KOPT-K1 (cell line): Measurements from ENCODE around the gene ME3.
"Not testable (repeated sequence)": the region's sequence is repeated elsewhere in the genome, so short reads cannot be mapped to it uniquely, and the experiment has no call there.

Source experiments
- H3K27ac ChIP-seq: fragments of 200-600 bp; sonication (generic); 2 replicates; pipeline ENCODE4 v1.5.1; 2016; ENCODE audit warnings: antibody characterized with exemption, mild to moderate bottlenecking, low read depth, low read length; ENCODE audit not compliant: poor library complexity, severe bottlenecking
- H3K36me3 ChIP-seq: fragments of 200-600 bp; sonication (generic); 2 replicates; pipeline ENCODE4 v1.5.1; 2017; ENCODE audit warnings: antibody characterized with exemption, mild to moderate bottlenecking, low read length, moderate library complexity; ENCODE audit not compliant: insufficient read depth
- H3K9me3 ChIP-seq: fragments of 200-600 bp; sonication (generic); 2 replicates; pipeline ENCODE4 v1.5.1; 2017; ENCODE audit warnings: antibody characterized with exemption, low read length, mild to moderate bottlenecking; ENCODE audit not compliant: insufficient read depth, poor library complexity, severe bottlenecking

Gene ME3

GRCh38 chr11:86449993-86450629 is 222.3 kb downstream of the ME3 start:
- Histone ChIP-seq H3K9me3 (no peaks in the 10 kb centered on the region), H3K36me3 (no peaks in the 10 kb centered on the region), H3K27ac (peak overlapping the region; percentile 73)

DNA sequence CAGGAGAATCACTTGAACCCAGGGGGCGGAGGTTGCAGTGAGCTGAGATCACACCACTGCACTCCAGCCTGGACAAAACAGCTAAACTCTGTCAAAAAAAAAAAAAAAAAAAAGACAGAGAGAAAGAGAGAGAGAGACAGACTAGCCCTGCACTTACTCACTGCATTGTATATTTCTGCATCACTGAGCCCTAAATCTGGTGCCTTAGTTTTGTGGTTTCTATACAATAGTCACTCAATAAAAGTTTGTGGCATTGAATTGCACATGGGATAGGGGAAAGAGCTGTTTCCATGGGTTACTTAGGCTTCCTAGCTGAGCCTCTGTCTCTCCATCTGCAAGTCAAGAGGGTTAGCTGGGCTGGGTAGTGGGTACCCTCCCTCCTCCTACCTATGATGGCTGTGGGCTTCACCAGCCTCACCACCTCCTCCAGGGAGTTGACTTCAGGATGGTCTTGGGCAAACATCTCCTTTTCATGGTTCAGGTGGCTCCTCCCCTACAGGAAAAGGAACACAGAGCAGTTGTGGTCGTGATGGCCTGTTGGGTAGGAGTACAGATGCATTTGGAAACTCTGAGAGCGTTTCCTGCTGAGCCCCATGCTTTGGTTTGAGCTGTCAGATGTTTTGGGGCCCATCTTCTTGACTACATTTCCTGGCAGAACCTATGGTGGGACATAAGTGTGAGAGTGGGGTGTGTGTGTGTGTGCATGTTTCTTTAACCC is 224.5 kb downstream of the ME3 start:
- no peaks in the 10 kb centered on the region for H3K9me3 ChIP-seq

DNA sequence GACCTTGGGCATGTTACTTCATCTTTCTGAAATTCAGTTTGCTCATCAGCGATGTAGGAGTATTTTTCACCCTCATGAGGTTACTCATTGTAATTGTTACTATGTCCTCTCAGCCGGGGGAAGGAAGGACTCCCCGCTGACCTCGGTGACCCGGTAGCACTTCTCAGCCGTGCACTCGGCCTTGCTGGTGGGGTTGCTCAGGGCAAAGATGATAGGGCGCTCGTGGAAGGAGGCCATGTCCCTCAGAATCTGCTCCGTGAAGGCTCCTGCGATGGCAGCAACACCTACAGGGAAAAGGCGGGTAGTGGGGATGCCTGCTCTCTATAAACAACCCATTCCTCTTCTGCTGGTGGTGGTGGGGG is 225.5 kb downstream of the ME3 start:
- peak overlapping the region; percentile 73 for H3K27ac ChIP-seq
- no peaks in the 10 kb centered on the region for H3K9me3 ChIP-seq
- H3K36me3 ChIP-seq = no peaks in the 10 kb centered on the region

More for the DNA sequence above, 224.5 kb downstream of the ME3 start:
- peak overlapping the region; percentile 73 for H3K27ac ChIP-seq
- no peaks in the 10 kb centered on the region for H3K36me3 ChIP-seq

GRCh38 chr11:86446163-86446923 is 226.1 kb downstream of the ME3 start:
- no peaks in the 10 kb centered on the region for H3K9me3 ChIP-seq
- H3K27ac ChIP-seq = peak overlapping the region; percentile 73
- H3K36me3 ChIP-seq = no peaks in the 10 kb centered on the region

- no peak overlapping the region for H3K27ac ChIP-seq
- no peaks in the 10 kb centered on the region for H3K36me3 ChIP-seq
- no peaks in the 10 kb centered on the region for H3K9me3 ChIP-seq
These were observed 227.4 kb downstream of the ME3 start for GRCh38 chr11:86444981-86445380.

DNA sequence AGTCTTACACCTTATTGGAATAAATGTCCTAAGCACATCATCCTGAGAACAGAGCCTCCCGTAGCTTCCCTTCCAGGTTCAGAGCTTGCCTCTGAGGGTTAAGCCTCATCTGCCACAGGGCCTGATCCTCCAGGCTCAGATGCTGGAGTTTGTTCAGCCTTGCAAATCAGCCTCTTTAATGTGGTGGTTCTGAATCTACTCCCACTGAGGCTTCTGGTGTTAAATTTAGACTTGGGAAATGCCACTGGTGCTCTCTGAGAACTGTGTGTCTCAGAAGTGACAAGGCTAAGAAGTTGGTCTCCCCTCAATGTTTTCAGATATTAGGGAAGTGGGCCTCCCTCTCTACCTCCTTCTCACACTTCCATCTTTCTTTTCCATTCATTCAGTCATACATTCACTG is 229.0 kb downstream of the ME3 start:
- H3K9me3 ChIP-seq = no peaks in the 10 kb centered on the region
- no peak overlapping the region for H3K27ac ChIP-seq
- no peaks in the 10 kb centered on the region for H3K36me3 ChIP-seq

GRCh38 chr11:86442827-86443226 is 229.6 kb downstream of the ME3 start:
- H3K36me3 ChIP-seq = no peaks in the 10 kb centered on the region
- no peak overlapping the region for H3K27ac ChIP-seq
- H3K9me3 ChIP-seq = no peaks in the 10 kb centered on the region

DNA sequence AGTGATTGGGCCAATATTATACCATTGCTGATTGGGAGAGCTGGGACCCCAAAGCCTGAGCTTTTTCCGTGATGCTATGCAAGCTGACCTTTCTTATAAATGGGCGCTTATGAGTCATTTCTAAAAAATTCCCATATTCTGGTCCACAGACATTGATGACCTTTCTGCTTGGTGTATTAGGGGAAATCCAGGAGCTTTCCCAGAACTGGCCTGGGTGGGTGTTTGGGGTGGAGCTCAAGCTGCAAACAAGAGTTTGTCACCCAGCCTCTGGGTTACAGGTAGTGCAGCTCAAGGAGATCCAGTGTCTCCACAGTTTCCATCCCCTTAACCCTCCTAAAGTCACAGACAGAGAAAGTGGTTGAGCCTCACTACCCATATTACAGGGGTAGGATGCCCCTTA is 230.0 kb downstream of the ME3 start:
- Histone ChIP-seq H3K36me3 (no peaks in the 10 kb centered on the region), H3K27ac (no peak overlapping the region), H3K9me3 (no peaks in the 10 kb centered on the region)

- Histone ChIP-seq H3K36me3 (no peaks in the 10 kb centered on the region), H3K27ac (no peak overlapping the region), H3K9me3 (no peaks in the 10 kb centered on the region)
These were observed 231.6 kb downstream of the ME3 start for GRCh38 chr11:86440843-86441242.

DNA sequence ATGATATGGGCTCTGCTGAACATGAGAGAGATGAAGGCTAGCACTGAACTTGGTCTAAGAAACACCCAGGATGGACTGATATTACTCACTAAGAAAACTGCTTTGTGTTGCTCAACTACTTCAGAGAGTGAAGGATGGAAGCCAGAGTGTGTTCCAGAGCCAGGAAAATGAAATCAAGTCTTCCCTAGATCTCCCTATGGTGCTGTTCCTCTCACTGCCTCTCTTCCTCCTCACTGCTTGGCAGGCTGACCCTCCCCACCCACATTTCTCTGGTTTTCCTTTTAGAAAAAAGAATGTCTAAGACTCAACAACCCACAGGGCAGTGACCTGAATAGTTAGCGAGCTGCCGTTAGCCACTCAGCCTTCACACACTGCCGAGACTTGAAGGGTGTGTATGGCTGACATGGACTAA is 232.1 kb downstream of the ME3 start:
- H3K27ac ChIP-seq = no peak overlapping the region
- no peaks in the 10 kb centered on the region for H3K36me3 ChIP-seq
- H3K9me3 ChIP-seq = no peaks in the 10 kb centered on the region

GRCh38 chr11:86438685-86439084 is 233.7 kb downstream of the ME3 start:
- Histone ChIP-seq H3K9me3 (no peaks in the 10 kb centered on the region), H3K27ac (no peak overlapping the region), H3K36me3 (no peaks in the 10 kb centered on the region)

- H3K27ac ChIP-seq = no peak overlapping the region
- H3K36me3 ChIP-seq = no peaks in the 10 kb centered on the region
- H3K9me3 ChIP-seq = peaks cover 9% of the 10 kb centered on the region
These were observed 236.7 kb downstream of the ME3 start for GRCh38 chr11:86435711-86436110.

GRCh38 chr11:86433361-86434095 is 238.9 kb downstream of the ME3 start:
- not testable (repeated sequence) for H3K36me3 ChIP-seq, H3K9me3 ChIP-seq, H3K27ac ChIP-seq

- H3K9me3 ChIP-seq = peaks cover 9% of the 10 kb centered on the region
- no peak overlapping the region for H3K27ac ChIP-seq
- H3K36me3 ChIP-seq = no peaks in the 10 kb centered on the region
These were observed 241.2 kb downstream of the ME3 start for GRCh38 chr11:86431258-86431657.

DNA sequence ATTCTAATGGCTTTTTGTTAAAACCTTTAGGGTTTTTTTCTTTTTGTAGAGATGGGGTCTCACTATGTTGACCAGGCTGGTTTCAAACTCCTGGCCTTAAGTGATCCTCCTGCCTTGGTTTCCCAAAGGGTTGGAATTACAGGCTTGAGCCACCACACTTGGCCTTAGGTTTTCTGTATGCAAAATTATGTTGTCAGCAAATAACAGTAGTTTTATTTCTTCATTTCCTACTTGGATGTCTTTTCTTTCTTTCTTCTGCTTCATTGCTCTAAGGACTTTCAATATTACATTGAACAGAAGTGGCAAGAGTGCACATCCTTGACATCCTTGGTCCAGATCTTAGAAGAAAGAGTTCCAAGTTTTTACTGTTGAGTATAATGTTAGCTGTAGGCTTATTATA is 245.0 kb downstream of the ME3 start:
- peaks cover 9% of the 10 kb centered on the region for H3K9me3 ChIP-seq
- no peak overlapping the region for H3K27ac ChIP-seq
- no peaks in the 10 kb centered on the region for H3K36me3 ChIP-seq
